ENCODE data around the gene NFYA. TPM values are rescaled to one million over a fixed set of nuclear protein-coding genes. Genes with fewer than 3 reads are reported as not detected.

Gene NFYA
- total RNA-seq, 1 experiment from 2014 or later, result 34.7 TPM

DNA sequence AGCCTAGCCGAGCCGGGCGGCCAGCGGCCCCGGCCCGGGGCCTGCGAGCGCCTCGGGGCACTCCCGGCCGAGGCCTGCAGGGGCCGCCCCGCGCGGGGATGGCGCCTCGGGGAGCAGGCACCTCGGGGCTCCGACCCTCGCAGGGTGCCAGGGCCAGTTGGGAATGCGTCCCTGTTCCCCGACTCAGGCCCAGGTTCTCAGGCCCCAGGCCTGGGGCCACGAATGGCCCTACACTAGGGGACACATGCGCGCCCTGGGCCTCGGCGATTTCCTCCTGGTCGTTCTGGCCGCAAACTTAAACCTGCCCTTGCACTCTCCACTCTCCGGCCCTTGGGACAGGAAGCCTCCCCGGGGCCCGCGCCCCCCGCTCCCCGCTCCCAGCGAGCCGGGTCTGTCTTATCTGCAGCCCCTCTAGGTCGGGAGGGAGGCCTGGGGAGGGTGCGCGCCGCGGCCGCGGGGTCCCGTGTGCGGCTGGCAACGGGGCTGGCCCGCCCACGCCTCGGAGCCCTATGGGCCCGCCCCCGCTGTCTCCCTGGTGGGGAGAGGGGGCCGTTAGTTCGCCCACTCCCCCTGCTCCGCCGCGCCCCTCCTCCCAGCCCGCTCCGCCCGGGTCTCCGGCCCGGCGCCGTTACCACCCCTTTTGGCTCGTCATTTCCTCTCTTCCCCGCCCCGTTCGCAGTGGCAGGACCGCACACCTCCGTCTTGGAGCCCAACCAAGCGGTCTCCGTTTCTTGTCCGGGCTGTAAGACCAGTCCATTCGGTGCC, 611 bp downstream of the NFYA start:
- no peak for DNase-seq (ENCODE audit: low read depth, low spot score)
- TF ChIP-seq POLR2AphosphoS5 (IDR thresholded peaks at IDR 0.05; ENCODE audit: low read depth, low read length) (peak; percentile 70), TCF7L2 (IDR thresholded peaks at IDR 0.05; ENCODE audit: low read depth, low read length) (no peak), SIN3A (IDR thresholded peaks at IDR 0.05; ENCODE audit: borderline replicate concordance, insufficient read depth, low read depth, low read length) (no peak; the same call in 1 of the 2 replicates)
- TF ChIP-seq, protein P1, sequence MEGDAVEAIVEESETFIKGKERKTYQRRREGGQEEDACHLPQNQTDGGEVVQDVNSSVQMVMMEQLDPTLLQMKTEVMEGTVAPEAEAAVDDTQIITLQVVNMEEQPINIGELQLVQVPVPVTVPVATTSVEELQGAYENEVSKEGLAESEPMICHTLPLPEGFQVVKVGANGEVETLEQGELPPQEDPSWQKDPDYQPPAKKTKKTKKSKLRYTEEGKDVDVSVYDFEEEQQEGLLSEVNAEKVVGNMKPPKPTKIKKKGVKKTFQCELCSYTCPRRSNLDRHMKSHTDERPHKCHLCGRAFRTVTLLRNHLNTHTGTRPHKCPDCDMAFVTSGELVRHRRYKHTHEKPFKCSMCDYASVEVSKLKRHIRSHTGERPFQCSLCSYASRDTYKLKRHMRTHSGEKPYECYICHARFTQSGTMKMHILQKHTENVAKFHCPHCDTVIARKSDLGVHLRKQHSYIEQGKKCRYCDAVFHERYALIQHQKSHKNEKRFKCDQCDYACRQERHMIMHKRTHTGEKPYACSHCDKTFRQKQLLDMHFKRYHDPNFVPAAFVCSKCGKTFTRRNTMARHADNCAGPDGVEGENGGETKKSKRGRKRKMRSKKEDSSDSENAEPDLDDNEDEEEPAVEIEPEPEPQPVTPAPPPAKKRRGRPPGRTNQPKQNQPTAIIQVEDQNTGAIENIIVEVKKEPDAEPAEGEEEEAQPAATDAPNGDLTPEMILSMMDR (IDR thresholded peaks at IDR 0.05), result peak; percentile 29
- TF ChIP-seq, protein P2, sequence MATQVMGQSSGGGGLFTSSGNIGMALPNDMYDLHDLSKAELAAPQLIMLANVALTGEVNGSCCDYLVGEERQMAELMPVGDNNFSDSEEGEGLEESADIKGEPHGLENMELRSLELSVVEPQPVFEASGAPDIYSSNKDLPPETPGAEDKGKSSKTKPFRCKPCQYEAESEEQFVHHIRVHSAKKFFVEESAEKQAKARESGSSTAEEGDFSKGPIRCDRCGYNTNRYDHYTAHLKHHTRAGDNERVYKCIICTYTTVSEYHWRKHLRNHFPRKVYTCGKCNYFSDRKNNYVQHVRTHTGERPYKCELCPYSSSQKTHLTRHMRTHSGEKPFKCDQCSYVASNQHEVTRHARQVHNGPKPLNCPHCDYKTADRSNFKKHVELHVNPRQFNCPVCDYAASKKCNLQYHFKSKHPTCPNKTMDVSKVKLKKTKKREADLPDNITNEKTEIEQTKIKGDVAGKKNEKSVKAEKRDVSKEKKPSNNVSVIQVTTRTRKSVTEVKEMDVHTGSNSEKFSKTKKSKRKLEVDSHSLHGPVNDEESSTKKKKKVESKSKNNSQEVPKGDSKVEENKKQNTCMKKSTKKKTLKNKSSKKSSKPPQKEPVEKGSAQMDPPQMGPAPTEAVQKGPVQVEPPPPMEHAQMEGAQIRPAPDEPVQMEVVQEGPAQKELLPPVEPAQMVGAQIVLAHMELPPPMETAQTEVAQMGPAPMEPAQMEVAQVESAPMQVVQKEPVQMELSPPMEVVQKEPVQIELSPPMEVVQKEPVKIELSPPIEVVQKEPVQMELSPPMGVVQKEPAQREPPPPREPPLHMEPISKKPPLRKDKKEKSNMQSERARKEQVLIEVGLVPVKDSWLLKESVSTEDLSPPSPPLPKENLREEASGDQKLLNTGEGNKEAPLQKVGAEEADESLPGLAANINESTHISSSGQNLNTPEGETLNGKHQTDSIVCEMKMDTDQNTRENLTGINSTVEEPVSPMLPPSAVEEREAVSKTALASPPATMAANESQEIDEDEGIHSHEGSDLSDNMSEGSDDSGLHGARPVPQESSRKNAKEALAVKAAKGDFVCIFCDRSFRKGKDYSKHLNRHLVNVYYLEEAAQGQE (IDR thresholded peaks at IDR 0.05; ENCODE audit: insufficient read depth in 1 of 2, low read depth in 2 of 2, low read length in 1 of 2), result no peak
- Histone ChIP-seq H3K36me3 (ENCODE audit: control insufficient read depth, insufficient read depth, low read length) (no peaks in the 10 kb centered on the region; the same call in 1 of the 2 replicates), H3K27me3 (ENCODE audit: control insufficient read depth, insufficient read depth, low read length) (no peaks in the 10 kb centered on the region), H3K4me3 (ENCODE audit: low read depth in 2 of 2, low read length in 2 of 2) (peak overlapping the region; percentile 96 to 97), H3K9me3 (ENCODE audit: control insufficient read depth, insufficient read depth, low read depth, low read length) (no peaks in the 10 kb centered on the region), H3K27ac (ENCODE audit: low read length) (peak overlapping the region; percentile 94), H3K4me1 (ENCODE audit: control insufficient read depth, insufficient read depth, low read length) (peaks cover 17% of the 10 kb centered on the region)
- intact Hi-C loops (cut with micrococcal nuclease; ENCODE audit: unreplicated experiment) (no loop called here), in situ Hi-C loops (cut with HindIII; ENCODE audit: low pct_unique_long_range_greater_than_20kb, low sequenced_read_pairs) (no loop called here)
- ATAC-seq, result peak; percentile 40
- CTCF ChIA-PET, result no interaction called here
- BruUV-seq (replicated peaks), result no TSS peak
- POLR2A ChIA-PET, result no interaction called here

GRCh38 chr6:41073968-41074691, 1.4 kb downstream of the NFYA start:
- TF ChIP-seq TCF7L2 (IDR thresholded peaks at IDR 0.05; ENCODE audit: low read depth, low read length), result no peak
- TF ChIP-seq POLR2AphosphoS5 (IDR thresholded peaks at IDR 0.05; ENCODE audit: low read depth, low read length), result no peak
- TF ChIP-seq SIN3A (IDR thresholded peaks at IDR 0.05; ENCODE audit: borderline replicate concordance, insufficient read depth, low read depth, low read length), result no peak
- TF ChIP-seq, protein P1 (IDR thresholded peaks at IDR 0.05), result no peak
- TF ChIP-seq, protein P2 (IDR thresholded peaks at IDR 0.05; ENCODE audit: insufficient read depth in 1 of 2, low read depth in 2 of 2, low read length in 1 of 2), result no peak
- no peak for DNase-seq (ENCODE audit: low read depth, low spot score)
- H3K36me3 ChIP-seq (ENCODE audit: control insufficient read depth, insufficient read depth, low read length), result peaks cover 5% of the 10 kb centered on the region
- no peaks in the 10 kb centered on the region for H3K9me3 ChIP-seq (ENCODE audit: control insufficient read depth, insufficient read depth, low read depth, low read length)
- ATAC-seq, result no peak
- peak overlapping the region; percentile 94 for H3K27ac ChIP-seq (ENCODE audit: low read length)
- H3K4me3 ChIP-seq (ENCODE audit: low read depth in 2 of 2, low read length in 2 of 2), result peak overlapping the region; percentile 96 to 97
- ChIA-PET CTCF (no interaction called here), POLR2A (interaction anchor here (0.9 kb wide), 1 partner anchor 11 kb away, joined by 10 read pairs; no protein-coding TSS in a partner anchor)
- TSS peak; percentile 84 for BruUV-seq (replicated peaks)
- in situ Hi-C loops (cut with HindIII; ENCODE audit: low pct_unique_long_range_greater_than_20kb, low sequenced_read_pairs), result no loop called here
- peaks cover 17% of the 10 kb centered on the region for H3K4me1 ChIP-seq (ENCODE audit: control insufficient read depth, insufficient read depth, low read length)
- intact Hi-C loops (cut with micrococcal nuclease; ENCODE audit: unreplicated experiment), result no loop called here
- no peaks in the 10 kb centered on the region for H3K27me3 ChIP-seq (ENCODE audit: control insufficient read depth, insufficient read depth, low read length)

Data from Panc1 (cell line).